ENCODE results near the gene CORO7. TPM values are rescaled to one million over a fixed set of nuclear protein-coding genes. Genes with fewer than 3 reads are reported as not detected.

The CORO7 gene
- total and polyA plus RNA-seq, 9 donors = 15.3 to 31.4 (median 23.6) TPM

GRCh38 chr16:4384509-4384942 lies 31.9 kb downstream of the CORO7 start:
- H3K27ac ChIP-seq (ENCODE audit: low read length) = peak overlapping the region; percentile 62
- H3K4me3 ChIP-seq (ENCODE audit: low read length) = no peak overlapping the region
- no peaks in the 10 kb centered on the region for H3K27me3 ChIP-seq (ENCODE audit: control insufficient read depth, insufficient read depth, low read length)
- DNase-seq = peak; percentile 63
- peaks cover 92% of the 10 kb centered on the region for H3K4me1 ChIP-seq (ENCODE audit: control insufficient read depth, insufficient read depth, low read length)
- H3K9me3 ChIP-seq (replicated peaks; ENCODE audit: control insufficient read depth, low read depth, low read length) = no peaks in the 10 kb centered on the region
- peaks cover 47% of the 10 kb centered on the region for H3K36me3 ChIP-seq (ENCODE audit: control insufficient read depth, insufficient read depth, low read length)
- 21% methylated on average over 18 of the region's 20 CpGs for WGBS (ENCODE audit: insufficient coverage)

GRCh38 chr16:4383591-4384444 lies 32.6 kb downstream of the CORO7 start:
- Histone ChIP-seq H3K36me3 (ENCODE audit: control insufficient read depth, insufficient read depth, low read length) (peaks cover 53% of the 10 kb centered on the region), H3K4me1 (ENCODE audit: control insufficient read depth, insufficient read depth, low read length) (peaks cover 90% of the 10 kb centered on the region), H3K4me3 (ENCODE audit: low read length) (no peak overlapping the region), H3K27ac (ENCODE audit: low read length) (peak overlapping the region; percentile 62), H3K9me3 (replicated peaks; ENCODE audit: control insufficient read depth, low read depth, low read length) (no peaks in the 10 kb centered on the region), H3K27me3 (ENCODE audit: control insufficient read depth, insufficient read depth, low read length) (no peaks in the 10 kb centered on the region)
- DNase-seq = no peak
- WGBS (ENCODE audit: insufficient coverage) = 77% methylated on average over 8 of the region's 12 CpGs

GRCh38 chr16:4382795-4383357 lies 33.5 kb downstream of the CORO7 start:
- H3K27me3 ChIP-seq (ENCODE audit: control insufficient read depth, insufficient read depth, low read length) = no peaks in the 10 kb centered on the region
- peak overlapping the region; percentile 35 for H3K27ac ChIP-seq (ENCODE audit: low read length)
- peaks cover 49% of the 10 kb centered on the region for H3K36me3 ChIP-seq (ENCODE audit: control insufficient read depth, insufficient read depth, low read length)
- WGBS (ENCODE audit: insufficient coverage) = 70% methylated on average over 13 of the region's 21 CpGs
- H3K4me1 ChIP-seq (ENCODE audit: control insufficient read depth, insufficient read depth, low read length) = peaks cover 90% of the 10 kb centered on the region
- no peak for DNase-seq
- H3K4me3 ChIP-seq (ENCODE audit: low read length) = no peak overlapping the region
- H3K9me3 ChIP-seq (replicated peaks; ENCODE audit: control insufficient read depth, low read depth, low read length) = no peaks in the 10 kb centered on the region

- DNase-seq = no peak
- no peaks in the 10 kb centered on the region for H3K27me3 ChIP-seq (ENCODE audit: control insufficient read depth, insufficient read depth, low read length)
- H3K36me3 ChIP-seq (ENCODE audit: control insufficient read depth, insufficient read depth, low read length) = peaks cover 45% of the 10 kb centered on the region
- H3K27ac ChIP-seq (ENCODE audit: low read length) = peak overlapping the region; percentile 1
- no peak overlapping the region for H3K4me3 ChIP-seq (ENCODE audit: low read length)
- H3K4me1 ChIP-seq (ENCODE audit: control insufficient read depth, insufficient read depth, low read length) = peaks cover 91% of the 10 kb centered on the region
- H3K9me3 ChIP-seq (replicated peaks; ENCODE audit: control insufficient read depth, low read depth, low read length) = no peaks in the 10 kb centered on the region
- WGBS (ENCODE audit: insufficient coverage) = 88% methylated on average over 51 of the region's 55 CpGs
Measured at GRCh38 chr16:4381935-4382794, 34.2 kb downstream of the CORO7 start.

GRCh38 chr16:4381072-4381934 lies 35.1 kb downstream of the CORO7 start:
- 79% methylated on average over 59 of the region's 59 CpGs for WGBS (ENCODE audit: insufficient coverage)
- Histone ChIP-seq H3K27ac (ENCODE audit: low read length) (peak overlapping the region; percentile 1), H3K4me1 (ENCODE audit: control insufficient read depth, insufficient read depth, low read length) (peaks cover 90% of the 10 kb centered on the region), H3K4me3 (ENCODE audit: low read length) (no peak overlapping the region), H3K36me3 (ENCODE audit: control insufficient read depth, insufficient read depth, low read length) (peaks cover 41% of the 10 kb centered on the region), H3K9me3 (replicated peaks; ENCODE audit: control insufficient read depth, low read depth, low read length) (no peaks in the 10 kb centered on the region), H3K27me3 (ENCODE audit: control insufficient read depth, insufficient read depth, low read length) (no peaks in the 10 kb centered on the region)
- DNase-seq = peak; percentile 66

GRCh38 chr16:4380119-4381063 lies 36.0 kb downstream of the CORO7 start:
- H3K9me3 ChIP-seq (replicated peaks; ENCODE audit: control insufficient read depth, low read depth, low read length) = no peaks in the 10 kb centered on the region
- WGBS (ENCODE audit: insufficient coverage) = 61% methylated on average over 24 of the region's 26 CpGs
- no peaks in the 10 kb centered on the region for H3K27me3 ChIP-seq (ENCODE audit: control insufficient read depth, insufficient read depth, low read length)
- H3K4me1 ChIP-seq (ENCODE audit: control insufficient read depth, insufficient read depth, low read length) = peaks cover 90% of the 10 kb centered on the region
- peak overlapping the region; percentile 75 for H3K27ac ChIP-seq (ENCODE audit: low read length)
- peaks cover 43% of the 10 kb centered on the region for H3K36me3 ChIP-seq (ENCODE audit: control insufficient read depth, insufficient read depth, low read length)
- H3K4me3 ChIP-seq (ENCODE audit: low read length) = no peak overlapping the region
- peak; percentile 91 for DNase-seq

- Histone ChIP-seq H3K27ac (ENCODE audit: low read length) (peak overlapping the region; percentile 42), H3K27me3 (ENCODE audit: control insufficient read depth, insufficient read depth, low read length) (no peaks in the 10 kb centered on the region), H3K4me1 (ENCODE audit: control insufficient read depth, insufficient read depth, low read length) (peaks cover 90% of the 10 kb centered on the region), H3K36me3 (ENCODE audit: control insufficient read depth, insufficient read depth, low read length) (peaks cover 40% of the 10 kb centered on the region), H3K4me3 (ENCODE audit: low read length) (no peak overlapping the region), H3K9me3 (replicated peaks; ENCODE audit: control insufficient read depth, low read depth, low read length) (no peaks in the 10 kb centered on the region)
- peak; percentile 4 for DNase-seq
- WGBS (ENCODE audit: insufficient coverage) = 78% methylated on average over 16 of the region's 21 CpGs
Measured at GRCh38 chr16:4378999-4379690, 37.3 kb downstream of the CORO7 start.

- Histone ChIP-seq H3K4me1 (ENCODE audit: control insufficient read depth, insufficient read depth, low read length) (peaks cover 89% of the 10 kb centered on the region), H3K9me3 (replicated peaks; ENCODE audit: control insufficient read depth, low read depth, low read length) (no peaks in the 10 kb centered on the region), H3K27me3 (ENCODE audit: control insufficient read depth, insufficient read depth, low read length) (no peaks in the 10 kb centered on the region), H3K4me3 (ENCODE audit: low read length) (no peak overlapping the region), H3K27ac (ENCODE audit: low read length) (peak overlapping the region; percentile 21), H3K36me3 (ENCODE audit: control insufficient read depth, insufficient read depth, low read length) (peaks cover 33% of the 10 kb centered on the region)
- DNase-seq = no peak
- WGBS (ENCODE audit: insufficient coverage) = 39% methylated on average over 14 of the region's 15 CpGs
Measured at GRCh38 chr16:4378161-4378666, 38.2 kb downstream of the CORO7 start.
